SKM-1 (cell line): ENCODE results near the gene ANKLE2.
"Not testable (repeated sequence)": the region's sequence is repeated elsewhere in the genome, so short reads cannot be mapped to it uniquely, and the experiment has no call there.

Experiments
- DNase-seq: peaks from one replicate; lab custom pipeline; 2025; ENCODE audit not compliant: unreplicated experiment; lab: John Stamatoyannopoulos, UW

The ANKLE2 gene

GRCh38 chr12:132761032-132761920 lies at the start of gene ANKLE2:
ANKLE2 (minus strand) TSS chr12:132761832; CDS start chr12:132761798, 34 bp downstream.
- no peak for DNase-seq

- not testable (repeated sequence) for DNase-seq
These were observed 47.8 kb upstream of the ANKLE2 start for GRCh38 chr12:132809391-132809790.

DNA sequence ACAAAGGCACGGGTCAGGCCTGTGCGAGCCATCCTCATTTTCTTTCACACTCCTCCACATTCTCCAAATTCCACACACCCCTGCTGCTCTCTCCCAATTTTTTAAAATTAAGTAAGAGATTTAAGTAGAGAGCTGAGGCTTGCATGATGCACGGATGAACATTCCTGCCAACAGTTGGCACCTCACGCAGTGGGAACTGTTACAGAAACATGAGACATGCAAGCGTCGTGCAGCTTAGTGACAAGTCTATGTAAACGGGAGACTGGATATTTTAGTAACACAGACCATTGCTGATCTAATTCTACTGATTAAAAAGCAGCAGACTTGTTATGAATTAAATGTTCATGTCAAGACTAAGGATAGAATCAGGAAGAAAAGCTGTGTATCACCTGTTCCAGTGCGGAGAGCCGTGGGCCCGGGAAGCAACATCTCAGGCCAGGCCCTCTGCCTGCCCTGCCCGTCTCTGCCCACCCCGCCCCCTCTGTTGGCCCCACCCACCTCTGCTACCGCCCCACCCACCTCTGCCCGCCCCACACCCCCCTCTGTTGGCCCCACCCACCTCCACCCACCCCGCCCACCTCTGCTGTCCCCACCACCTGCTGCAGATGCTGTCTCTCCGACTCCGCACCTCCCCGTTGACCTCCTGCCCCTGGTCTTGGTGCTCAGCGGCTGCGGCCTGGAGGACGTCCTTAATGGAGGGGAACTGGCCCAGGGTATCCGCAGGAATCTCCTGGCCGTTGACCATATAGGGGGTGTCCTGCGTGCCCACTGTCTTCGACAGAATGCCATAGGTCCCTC lies 45.9 kb upstream of the ANKLE2 start:
- no peak for DNase-seq

DNA sequence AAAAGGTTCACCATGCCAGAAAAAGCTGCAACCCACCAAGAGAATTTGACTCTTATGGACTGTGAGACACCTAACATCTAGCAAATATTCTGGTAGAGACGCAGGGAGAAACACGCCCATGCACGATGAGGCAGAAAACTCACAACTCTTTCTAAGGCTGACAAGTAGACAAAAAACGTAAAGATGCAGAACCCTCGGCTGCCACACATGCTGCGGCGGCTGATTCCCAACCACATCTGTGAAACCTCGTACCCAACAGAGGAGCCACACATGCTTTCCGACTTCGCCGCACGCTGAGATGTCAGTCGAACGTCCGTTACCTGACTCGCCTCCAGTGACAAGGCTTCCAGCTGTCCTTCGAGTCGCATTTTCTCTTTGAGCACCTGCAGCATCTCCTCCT lies 45.2 kb upstream of the ANKLE2 start:
- DNase-seq = no peak

- DNase-seq = no peak
These were observed 42.8 kb upstream of the ANKLE2 start for GRCh38 chr12:132804426-132804861.

DNA sequence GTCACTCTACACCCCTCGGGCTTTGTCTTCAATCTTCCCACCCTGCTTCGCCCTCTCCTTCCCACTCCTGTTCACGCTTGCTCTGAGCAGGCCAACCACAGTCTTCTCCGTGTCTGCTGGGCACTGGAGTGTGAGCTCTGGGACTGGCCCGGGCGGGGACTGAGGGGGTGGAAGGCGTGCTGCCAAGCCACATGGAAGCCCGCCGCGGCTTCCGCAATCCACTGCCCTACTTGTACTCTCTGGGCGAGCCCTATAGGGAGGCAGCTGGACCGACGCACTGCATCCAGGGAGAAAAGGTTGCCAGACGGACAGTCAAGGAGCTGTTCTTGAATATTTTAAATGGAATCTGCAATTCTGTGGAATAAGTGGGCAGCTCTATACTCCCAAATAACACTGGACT lies 42.3 kb upstream of the ANKLE2 start:
- DNase-seq = no peak

- DNase-seq = no peak
These were observed 41.5 kb upstream of the ANKLE2 start for GRCh38 chr12:132803125-132803524.

- no peak for DNase-seq
These were observed 40.1 kb upstream of the ANKLE2 start for GRCh38 chr12:132801741-132802140.

DNA sequence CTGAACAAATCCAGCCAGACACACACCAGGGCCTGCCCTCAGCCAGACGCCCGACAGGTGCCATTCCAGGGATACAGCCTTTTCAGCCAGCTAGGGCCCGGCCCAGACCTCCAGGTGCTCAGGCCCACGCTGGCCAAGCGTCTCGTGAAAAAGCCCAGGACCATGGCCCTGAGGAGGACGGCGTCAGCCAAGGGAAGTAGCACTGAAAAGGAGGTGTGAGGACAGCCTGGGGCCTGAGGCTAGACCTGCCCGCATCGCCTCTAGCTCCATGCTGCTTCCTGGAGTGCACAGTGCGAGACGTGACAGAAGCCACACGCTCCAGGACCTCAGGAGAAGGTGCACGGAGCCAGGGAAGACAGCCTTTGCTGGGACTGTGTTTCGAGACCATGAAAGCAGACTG lies 37.2 kb upstream of the ANKLE2 start:
- no peak for DNase-seq

DNA sequence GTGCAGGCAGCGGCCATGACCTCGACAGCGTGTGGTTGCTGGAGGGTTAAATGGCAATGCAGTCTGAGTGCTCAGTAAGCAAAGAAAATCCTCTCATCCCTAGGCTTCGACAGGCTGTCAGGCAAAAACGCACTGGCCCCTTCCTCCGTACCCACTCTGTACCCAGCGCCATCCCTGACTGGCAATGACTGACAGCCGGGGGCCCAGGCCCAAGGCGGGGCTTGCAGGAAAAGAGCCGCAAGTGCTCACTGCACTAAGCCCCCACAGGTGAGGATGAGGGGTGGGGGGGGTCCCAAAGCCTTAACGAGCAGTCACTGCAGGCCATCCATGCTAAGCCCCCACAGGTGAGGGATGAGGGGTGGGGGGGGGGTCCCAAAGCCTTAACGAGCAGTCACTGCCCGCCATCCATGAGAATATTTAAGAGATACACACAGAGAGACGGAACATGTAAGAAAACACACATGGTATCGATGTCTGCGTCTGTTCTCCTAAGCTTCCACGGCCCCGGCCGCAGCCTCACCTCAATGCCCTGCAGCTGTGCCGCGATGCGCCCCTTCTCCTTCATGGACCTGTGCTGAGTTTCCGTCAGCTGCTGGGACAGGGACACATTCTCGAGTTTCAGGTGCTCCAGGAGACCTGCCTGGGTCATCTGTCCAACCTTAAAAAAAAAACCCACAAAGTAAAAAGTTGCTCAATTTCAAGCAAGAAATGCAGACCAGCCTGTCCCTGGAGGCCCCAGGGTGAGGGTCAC lies 36.4 kb upstream of the ANKLE2 start:
- no peak for DNase-seq

GRCh38 chr12:132795847-132796246 lies 34.2 kb upstream of the ANKLE2 start:
- no peak for DNase-seq

- not testable (repeated sequence) for DNase-seq
These were observed 30.3 kb upstream of the ANKLE2 start for GRCh38 chr12:132791940-132792339.

GRCh38 chr12:132789099-132789471 lies 27.5 kb upstream of the ANKLE2 start:
- no peak for DNase-seq

DNA sequence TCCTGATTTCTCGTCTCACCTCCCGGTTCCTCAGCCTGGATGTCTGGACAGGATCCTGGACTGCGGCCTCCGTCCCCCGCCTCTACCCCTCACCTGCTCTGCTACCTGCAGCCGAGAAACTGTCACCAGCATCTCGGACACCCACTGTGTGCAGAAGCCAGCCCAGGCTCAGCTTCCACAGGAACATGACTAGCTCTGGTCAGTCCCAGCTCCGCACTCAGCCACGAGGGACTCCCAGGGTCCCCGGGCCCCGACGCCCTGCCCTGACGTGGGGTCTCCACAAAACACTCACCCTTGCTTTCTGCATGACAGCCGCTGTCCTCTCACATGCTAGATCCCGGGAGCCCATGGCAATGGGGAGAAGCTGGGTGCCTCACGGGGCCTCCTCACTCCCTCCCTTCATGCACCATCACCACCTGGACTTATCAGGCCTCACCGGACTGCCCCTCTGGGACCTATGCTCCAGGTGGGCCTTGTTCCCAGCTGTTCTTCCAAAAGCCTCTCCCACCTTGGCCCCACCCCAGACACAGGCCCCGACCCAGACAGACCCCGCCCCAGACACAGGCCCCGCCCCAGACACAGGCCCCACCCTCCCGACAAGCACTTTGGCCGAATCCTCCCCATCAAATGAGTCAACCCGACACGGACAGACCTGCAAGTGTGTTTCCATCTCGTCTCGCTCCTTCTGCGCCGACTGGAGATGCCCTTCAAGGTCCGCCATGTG lies 26.9 kb upstream of the ANKLE2 start:
- no peak for DNase-seq

- no peak for DNase-seq
These were observed 26.2 kb upstream of the ANKLE2 start for GRCh38 chr12:132787877-132788276.

DNA sequence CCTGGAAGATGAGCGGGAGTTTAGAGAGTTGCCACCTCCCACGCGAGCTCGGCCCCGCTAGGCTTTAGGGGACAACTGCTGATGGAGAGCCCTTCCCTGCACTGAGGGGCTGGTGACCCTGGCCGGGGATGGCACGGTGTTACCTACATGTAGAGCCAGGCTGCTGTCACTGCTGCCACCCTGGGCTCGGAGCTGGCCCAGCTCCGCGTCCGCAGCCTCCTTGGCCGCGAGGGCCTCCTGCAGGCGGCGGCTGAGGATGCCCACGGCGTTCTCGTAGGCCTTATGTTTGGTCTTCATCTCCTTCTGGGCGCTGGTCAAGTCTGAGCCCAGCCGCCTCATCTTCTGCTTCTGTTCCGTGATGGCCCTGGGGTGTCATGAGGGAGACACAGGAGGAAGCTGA lies 24.6 kb upstream of the ANKLE2 start:
- DNase-seq = no peak

DNA sequence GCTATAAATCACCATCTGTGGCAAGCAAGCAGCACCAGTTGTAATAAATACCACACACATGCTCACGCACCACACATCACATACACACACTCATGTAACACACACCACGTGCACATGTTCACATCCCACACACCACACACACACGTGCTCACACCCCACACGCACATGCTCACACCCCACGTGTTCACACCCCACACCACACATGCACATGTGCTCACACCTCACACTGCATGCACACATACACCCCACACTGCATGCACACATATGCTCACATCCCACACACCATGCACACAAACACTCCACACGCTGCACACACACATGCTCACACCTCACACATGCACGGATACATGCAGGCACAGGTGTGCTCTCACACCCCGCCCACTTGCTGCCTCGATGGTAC lies 22.9 kb upstream of the ANKLE2 start:
- no peak for DNase-seq

DNA sequence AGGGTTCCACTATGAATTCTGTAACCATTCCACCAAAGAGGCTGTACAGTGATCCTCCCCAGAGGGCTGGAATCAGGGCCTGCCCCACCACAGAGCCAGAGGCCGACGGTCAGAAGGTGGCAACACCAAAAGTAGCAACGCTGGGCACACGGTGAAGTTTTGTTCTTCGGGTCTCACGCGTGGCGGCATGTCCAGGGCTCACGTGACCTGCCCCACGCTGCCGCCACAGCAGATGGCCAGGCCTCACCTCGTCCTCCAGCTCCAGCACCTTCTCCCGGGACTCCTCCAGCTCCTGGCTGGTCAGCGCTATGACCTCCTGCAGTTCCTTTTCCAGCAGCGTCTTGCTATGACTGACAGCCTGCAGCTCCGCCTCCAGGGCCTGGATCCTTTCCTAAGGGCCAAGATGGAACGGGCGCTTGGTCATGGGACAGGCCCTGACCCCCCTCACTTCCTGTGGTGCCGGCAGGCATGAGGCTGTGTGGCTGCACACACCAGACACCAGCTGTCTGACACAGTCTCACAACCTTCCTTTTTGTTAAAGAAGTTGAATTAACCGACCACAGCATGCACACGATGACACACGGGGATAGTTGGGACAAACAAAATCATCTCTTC lies 22.4 kb upstream of the ANKLE2 start:
- DNase-seq = no peak

- DNase-seq = no peak
These were observed 20.3 kb upstream of the ANKLE2 start for GRCh38 chr12:132781938-132782337.

- no peak for DNase-seq
These were observed 18.2 kb upstream of the ANKLE2 start for GRCh38 chr12:132779781-132780353.
